HG03108 (cell line): ENCODE results near the gene ARIH1.

Source experiments
- ATAC-seq: cut with Tn5 transposase; IDR thresholded peaks from one replicate; pipeline ENCODE4 v1.9.1; 2021; ENCODE audit warnings: moderate library complexity; ENCODE audit not compliant: unreplicated experiment

Gene ARIH1

GRCh38 chr15:72486144-72486543 lies 12.0 kb downstream of the ARIH1 start:
- no peak for ATAC-seq

DNA sequence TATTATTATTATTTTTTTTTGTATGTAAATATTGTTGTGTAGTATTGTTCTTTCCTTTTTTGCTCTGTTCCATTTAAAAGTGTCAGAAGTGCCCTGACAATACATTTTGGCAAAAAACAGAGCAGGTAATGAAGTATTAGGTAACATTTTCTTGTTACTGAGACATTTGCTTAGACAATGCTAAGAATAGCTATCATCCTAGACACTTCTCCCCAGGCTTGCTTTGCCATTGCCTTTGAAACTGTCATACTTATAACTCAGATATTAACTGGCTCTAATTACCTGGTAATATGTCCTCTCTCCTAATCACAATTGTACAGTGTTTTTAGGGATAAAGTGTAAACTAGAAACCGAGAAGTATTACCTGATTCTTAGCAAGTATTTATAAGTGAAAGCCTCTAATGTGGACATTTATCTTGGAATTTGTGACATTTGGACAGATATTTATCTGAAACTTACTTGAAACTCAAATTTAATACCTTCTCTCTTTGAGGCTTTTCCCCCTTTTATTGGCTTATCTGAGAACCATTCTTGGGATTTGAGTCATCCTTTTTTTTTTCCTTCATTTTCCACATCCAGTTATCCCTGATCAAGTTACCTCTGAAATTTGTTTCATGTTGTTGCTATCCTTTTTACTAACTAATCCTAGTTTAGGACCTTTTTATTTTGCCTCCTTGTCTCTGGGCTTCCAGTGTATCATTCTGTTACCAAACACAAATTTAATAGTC lies 13.1 kb downstream of the ARIH1 start:
- ATAC-seq: no peak

DNA sequence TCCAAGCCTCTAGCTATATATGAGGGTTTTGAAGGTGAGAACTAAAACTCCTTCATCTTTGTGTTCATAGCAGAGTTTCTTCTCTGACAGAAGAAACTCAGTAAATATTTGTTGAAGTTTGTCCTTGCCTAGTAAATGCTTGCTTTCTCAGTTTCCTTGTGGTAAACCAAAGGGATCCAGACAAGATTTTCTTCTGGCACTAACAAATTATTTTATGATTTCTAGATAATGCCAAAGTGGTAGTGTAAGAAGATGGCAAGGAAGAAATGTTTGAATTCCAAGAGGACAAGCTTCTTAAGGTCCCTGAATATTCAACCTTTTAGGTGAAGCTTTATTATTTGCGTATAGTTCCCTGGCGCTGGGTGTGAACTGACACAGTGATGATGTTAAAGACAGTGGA lies 14.4 kb downstream of the ARIH1 start:
- no peak for ATAC-seq

GRCh38 chr15:72489943-72490554 lies 15.9 kb downstream of the ARIH1 start:
- ATAC-seq: no peak

- no peak for ATAC-seq
These were observed 17.6 kb downstream of the ARIH1 start for GRCh38 chr15:72491768-72492167.

DNA sequence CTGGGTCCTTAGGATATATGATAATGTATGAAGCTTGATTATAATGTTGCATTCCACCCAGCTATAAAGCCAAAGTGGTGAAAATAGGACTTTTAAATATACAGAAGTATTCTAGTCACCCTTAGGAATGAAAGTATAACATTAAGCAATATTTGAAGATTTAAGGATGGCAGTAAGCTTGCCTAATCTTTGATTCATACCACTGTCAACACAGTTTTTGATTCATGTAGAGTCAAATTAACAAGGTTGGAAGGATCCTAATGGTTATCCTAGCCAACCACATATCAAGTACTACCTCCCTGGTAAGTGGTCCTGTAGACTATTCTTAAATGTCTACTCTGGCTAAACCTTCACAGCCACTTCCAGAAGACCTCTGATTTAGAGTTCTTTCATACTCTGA lies 18.6 kb downstream of the ARIH1 start:
- ATAC-seq: no peak

DNA sequence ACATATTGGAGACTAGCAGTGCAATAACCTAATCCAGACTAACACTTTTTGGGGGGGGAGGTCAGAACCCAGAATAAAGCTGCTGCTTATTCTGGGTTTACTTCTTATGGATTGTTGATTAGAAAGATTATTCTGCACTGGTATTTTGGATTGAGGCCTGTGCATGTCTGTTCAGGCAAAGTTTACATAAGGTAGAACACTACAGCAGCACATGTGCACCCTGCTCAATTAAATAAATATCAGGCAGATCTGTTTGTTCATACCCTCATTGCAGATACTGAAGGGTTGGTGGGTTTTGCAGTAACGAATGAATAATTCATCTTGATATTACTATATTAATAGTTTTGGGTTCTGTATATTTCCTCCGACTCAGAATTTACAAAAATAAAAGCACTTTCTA lies 19.1 kb downstream of the ARIH1 start:
- ATAC-seq: no peak

- ATAC-seq: no peak
These were observed 20.9 kb downstream of the ARIH1 start for GRCh38 chr15:72495007-72495406.

GRCh38 chr15:72496783-72497182 lies 22.7 kb downstream of the ARIH1 start:
- no peak for ATAC-seq

- ATAC-seq: no peak
These were observed 23.3 kb downstream of the ARIH1 start for GRCh38 chr15:72497402-72497801.

GRCh38 chr15:72502220-72502809 lies 28.2 kb downstream of the ARIH1 start:
- no peak for ATAC-seq

DNA sequence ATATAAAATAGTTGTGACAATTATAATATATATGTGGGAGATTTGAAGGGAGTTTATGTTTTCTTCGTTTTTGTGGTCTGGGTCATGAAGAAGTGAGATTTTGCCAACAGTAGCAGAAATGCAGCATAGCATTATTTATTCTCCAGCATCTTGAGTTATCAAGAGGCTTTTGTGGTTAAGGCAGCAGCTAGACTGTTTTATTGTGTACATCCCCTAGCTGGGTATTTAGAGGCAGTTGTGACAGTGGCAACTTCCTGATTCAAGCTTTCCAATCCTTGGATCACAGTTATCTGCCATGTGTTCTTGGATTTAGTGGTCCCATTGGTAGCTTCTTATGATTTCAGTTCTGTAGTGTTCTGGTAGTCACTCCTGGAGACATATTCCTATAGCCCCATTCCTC lies 29.0 kb downstream of the ARIH1 start:
- ATAC-seq: no peak

- no peak for ATAC-seq
These were observed 33.4 kb downstream of the ARIH1 start for GRCh38 chr15:72507402-72508092.

- ATAC-seq: no peak
These were observed 35.4 kb downstream of the ARIH1 start for GRCh38 chr15:72509484-72509883.

DNA sequence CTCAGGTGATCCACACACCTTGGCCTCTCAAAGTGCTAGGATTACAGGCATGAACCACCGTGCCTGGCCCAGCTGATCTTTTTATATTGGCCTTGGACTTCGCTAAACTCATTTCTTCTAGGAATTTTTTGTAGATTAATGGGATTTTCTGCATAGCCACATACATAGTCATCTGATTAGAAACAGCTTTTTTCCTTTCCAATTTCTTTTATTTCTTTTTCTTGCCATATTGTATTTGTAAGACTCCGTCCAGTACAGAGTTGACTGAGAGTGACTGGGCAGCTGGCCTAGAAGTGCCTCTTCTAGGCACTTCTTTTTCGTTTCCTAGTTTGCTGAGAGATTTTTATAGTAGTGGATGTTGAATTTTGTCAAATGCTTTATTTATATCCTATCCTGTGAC lies 37.4 kb downstream of the ARIH1 start:
- no peak for ATAC-seq

DNA sequence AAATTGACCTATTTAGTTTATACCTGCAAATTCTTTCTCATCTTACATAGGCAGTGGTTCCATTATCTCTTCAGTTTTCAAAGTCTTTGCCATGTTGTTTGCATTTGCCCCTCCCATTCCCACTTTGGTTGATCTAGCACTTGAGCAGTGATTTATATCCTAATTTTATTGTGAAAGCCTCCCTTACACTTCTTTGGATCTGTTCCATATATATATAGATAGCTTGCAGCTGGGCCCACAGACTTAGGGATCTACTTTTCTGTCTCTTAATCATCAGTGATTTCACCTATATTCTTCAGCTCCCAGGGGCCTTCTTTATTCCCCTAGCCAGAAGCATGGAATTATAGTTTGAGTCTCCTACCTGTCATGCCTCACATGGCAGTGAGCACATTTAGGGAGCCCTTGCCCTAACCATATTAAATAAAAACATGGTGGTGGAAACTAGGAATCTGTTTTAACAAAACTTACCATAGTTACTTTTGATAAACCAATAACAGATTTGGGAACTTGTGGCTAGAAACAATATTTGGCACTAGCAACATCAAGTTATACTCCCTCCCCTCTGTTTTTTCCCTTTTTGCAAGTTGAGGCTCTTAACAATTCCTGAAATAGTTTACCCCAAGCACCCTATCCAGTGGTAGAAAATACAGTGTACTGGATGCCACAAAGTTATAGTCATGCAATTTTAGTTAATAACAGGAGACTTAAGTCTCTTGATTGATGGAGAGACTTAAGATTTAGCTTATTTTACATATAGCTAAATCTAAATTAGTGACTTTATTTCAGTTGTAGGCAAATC lies 41.7 kb downstream of the ARIH1 start:
- ATAC-seq: no peak

- no peak for ATAC-seq
These were observed 42.6 kb downstream of the ARIH1 start for GRCh38 chr15:72516777-72517176.

GRCh38 chr15:72521682-72522081 lies 47.6 kb downstream of the ARIH1 start:
- ATAC-seq: no peak

DNA sequence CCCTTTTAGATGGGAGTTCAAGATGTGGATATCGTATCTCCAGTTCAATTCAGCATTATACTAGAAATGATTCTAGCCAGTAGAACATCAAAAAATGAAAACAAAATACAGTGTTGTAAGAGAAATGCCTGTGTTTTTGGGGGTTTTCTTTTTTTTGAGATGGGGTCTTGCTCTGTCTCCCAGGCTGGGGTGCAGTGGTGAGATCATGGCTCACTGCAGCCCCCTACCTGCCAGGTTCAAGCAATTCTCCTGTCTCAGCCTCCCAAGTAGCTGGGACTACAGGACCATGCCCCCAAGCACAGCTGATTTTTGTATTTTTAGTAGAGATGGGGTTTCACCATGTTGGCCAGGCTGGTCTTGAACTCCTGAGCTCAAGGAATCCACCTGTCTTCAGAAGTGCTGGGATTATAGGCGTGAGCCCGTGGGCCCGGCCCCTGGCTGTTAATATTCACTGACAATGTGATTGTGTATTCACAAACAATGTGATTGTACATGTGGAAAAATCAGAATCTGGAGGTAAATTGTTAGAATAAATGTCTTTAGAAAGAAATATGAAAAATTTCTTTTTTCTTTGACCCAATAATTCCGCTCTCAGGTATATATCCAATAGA lies 59.0 kb downstream of the ARIH1 start:
- ATAC-seq: no peak

DNA sequence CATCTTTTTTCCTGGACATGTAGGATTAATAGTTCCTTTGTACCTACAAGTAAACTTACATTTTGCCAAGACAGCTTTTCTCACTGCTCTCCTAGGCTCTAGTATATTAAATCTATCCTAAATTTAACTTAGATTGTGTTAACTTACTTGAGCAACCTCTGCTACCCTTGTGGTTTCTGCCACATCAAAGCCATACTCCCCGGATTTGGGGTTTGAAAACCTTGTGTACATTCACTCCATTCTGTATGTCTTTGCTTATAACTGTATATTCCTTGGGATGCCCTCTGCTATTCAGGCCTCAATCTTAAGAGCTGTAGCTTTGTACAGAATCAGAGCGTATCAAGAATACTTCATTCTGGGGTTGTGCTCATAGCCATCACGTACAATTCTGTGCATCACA lies 60.4 kb downstream of the ARIH1 start:
- ATAC-seq: no peak

DNA sequence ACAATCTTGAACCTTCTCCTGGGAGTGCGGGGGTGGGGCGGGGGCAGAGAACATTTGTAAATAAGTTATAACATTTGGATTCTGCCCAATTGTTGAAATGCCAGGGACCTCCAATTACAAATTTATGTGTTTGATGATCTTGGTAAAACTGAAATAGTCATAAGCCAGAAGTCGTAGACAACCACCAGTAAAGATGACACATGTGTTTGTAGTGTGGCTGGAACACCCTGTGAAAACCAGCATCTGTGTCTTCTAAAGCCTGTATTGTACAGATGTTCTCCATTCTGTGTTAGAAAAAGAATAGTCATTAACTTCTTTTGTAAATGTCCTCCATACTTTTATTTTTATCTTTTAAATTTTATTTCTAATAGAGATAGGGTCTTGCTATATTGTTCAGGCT lies 61.8 kb downstream of the ARIH1 start:
- ATAC-seq: no peak
